ENCODE data around the gene NT5DC2. TPM values are rescaled to one million over a fixed set of nuclear protein-coding genes. Genes with fewer than 3 reads are reported as not detected.

NT5DC2 gene
- total RNA-seq, 1 experiment from 2014 or later = 229 TPM

DNA sequence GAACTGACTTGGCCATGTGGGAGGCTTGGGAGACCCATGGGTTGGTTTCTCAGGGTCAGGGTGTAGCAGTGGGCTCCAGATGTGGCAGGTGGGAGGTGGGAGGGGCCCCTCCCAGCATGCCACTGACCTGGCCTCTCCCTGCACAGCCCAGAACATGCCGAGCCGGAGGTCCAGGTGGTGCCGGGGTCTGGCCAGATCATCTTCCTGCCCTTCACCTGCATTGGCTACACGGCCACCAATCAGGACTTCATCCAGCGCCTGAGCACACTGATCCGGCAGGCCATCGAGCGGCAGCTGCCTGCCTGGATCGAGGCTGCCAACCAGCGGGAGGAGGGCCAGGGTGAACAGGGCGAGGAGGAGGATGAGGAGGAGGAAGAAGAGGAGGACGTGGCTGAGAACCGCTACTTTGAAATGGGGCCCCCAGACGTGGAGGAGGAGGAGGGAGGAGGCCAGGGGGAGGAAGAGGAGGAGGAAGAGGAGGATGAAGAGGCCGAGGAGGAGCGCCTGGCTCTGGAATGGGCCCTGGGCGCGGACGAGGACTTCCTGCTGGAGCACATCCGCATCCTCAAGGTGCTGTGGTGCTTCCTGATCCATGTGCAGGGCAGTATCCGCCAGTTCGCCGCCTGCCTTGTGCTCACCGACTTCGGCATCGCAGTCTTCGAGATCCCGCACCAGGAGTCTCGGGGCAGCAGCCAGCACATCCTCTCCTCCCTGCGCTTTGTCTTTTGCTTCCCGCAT, 46.4 kb downstream of the NT5DC2 start:
- H2AFZ ChIP-seq (ENCODE audit: low read length) = no peak overlapping the region
- H3K9me2 ChIP-seq (replicated peaks; ENCODE audit: low read length) = no peaks in the 10 kb centered on the region
- DNase-seq (no peak), ATAC-seq (no peak)
- no peak overlapping the region for H3K27ac ChIP-seq (ENCODE audit: low read length)
- no peak overlapping the region for H3K9ac ChIP-seq (ENCODE audit: low read length)
- peaks cover 18% of the 10 kb centered on the region for H3K36me3 ChIP-seq (ENCODE audit: low read depth, low read length)
- no peaks in the 10 kb centered on the region for H3F3A ChIP-seq (ENCODE audit: low read length, unreplicated experiment)
- H3K79me2 ChIP-seq (ENCODE audit: low read length) = no peaks in the 10 kb centered on the region
- TF ChIP-seq EZH2phosphoT487 (IDR thresholded peaks at IDR 0.05; ENCODE audit: borderline replicate concordance, low read length) (no peak), EZH2 (IDR thresholded peaks at IDR 0.05; ENCODE audit: low read length, unreplicated experiment) (no peak), CTCF (conservative IDR thresholded peaks at IDR 0.05; ENCODE audit: low read depth, low read length) (no peak)
- H4K20me1 ChIP-seq (ENCODE audit: low read length) = no peaks in the 10 kb centered on the region
- intact Hi-C loops (cut with micrococcal nuclease) = no loop called here
- ChIA-PET POLR2A (ENCODE audit: unreplicated experiment) (interaction anchor here (0.6 kb wide), 1 partner anchor 19 kb away, joined by 3 read pairs; no protein-coding TSS in a partner anchor), CTCF (no interaction called here)
- no peaks in the 10 kb centered on the region for H3K9me3 ChIP-seq (ENCODE audit: low read length)
- H3K27me3 ChIP-seq (ENCODE audit: low read length) = no peaks in the 10 kb centered on the region
- no peaks in the 10 kb centered on the region for H3K4me1 ChIP-seq (ENCODE audit: insufficient read depth, low read length)
- H3K4me3 ChIP-seq (ENCODE audit: low read length) = no peak overlapping the region
- no TSS peak for BruUV-seq (replicated peaks)
- no peak overlapping the region for H3K4me2 ChIP-seq (ENCODE audit: low read length)

DNA sequence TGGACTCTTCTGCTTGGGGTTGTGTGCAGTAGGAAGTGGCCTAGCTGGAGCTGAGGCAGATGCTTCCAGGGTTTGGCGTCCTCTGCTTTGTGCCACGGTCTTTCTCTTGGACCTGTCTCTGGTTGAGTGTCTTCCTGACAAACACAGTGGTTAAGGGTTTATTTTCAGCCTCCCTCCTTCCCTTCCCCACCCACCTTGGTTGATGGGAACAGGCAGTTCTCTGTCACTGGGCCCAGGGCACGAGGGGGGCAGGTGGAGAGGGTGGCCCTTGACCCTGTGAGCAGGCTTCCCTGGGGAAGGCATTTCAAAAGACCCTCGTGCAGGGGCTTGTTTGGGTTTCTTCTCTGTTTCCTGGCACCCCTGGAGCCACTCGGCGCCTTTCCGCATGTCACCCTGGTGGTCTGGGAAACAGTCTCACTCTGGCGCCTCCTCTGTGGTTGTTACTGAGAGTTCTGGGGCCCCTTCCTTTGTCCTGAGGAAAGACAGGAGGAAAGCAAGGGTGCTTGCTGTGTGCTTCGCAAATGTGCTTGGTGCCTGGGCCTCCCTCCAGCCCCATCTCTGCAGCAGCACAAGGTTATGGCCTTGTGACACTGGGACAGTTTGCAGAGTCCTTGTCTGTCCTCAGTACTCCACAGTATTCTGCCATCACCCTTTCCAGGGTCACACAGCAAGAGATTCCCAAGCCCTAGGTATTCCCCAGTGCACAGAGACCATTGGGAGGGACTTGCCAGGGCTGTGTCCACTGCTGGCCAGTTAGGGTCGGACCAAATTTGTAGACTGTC, 48.8 kb downstream of the NT5DC2 start:
- H3K9me2 ChIP-seq (replicated peaks; ENCODE audit: low read length) = no peaks in the 10 kb centered on the region
- H3K27ac ChIP-seq (ENCODE audit: low read length) = no peak overlapping the region
- no peak for TF ChIP-seq EZH2 (IDR thresholded peaks at IDR 0.05; ENCODE audit: low read length, unreplicated experiment)
- no peak for TF ChIP-seq EZH2phosphoT487 (IDR thresholded peaks at IDR 0.05; ENCODE audit: borderline replicate concordance, low read length)
- TF ChIP-seq CTCF (conservative IDR thresholded peaks at IDR 0.05; ENCODE audit: low read depth, low read length) = no peak
- DNase-seq (no peak), ATAC-seq (no peak)
- H3K79me2 ChIP-seq (ENCODE audit: low read length) = no peaks in the 10 kb centered on the region
- H3K27me3 ChIP-seq (ENCODE audit: low read length) = no peaks in the 10 kb centered on the region
- no peak overlapping the region for H3K4me2 ChIP-seq (ENCODE audit: low read length)
- intact Hi-C loops (cut with micrococcal nuclease) = no loop called here
- H4K20me1 ChIP-seq (ENCODE audit: low read length) = no peaks in the 10 kb centered on the region
- H2AFZ ChIP-seq (ENCODE audit: low read length) = no peak overlapping the region
- no peak overlapping the region for H3K9ac ChIP-seq (ENCODE audit: low read length)
- no peak overlapping the region for H3K4me3 ChIP-seq (ENCODE audit: low read length)
- ChIA-PET POLR2A (ENCODE audit: unreplicated experiment) (no interaction called here), CTCF (no interaction called here)
- H3K9me3 ChIP-seq (ENCODE audit: low read length) = no peaks in the 10 kb centered on the region
- H3K36me3 ChIP-seq (ENCODE audit: low read depth, low read length) = peaks cover 34% of the 10 kb centered on the region
- H3F3A ChIP-seq (ENCODE audit: low read length, unreplicated experiment) = no peaks in the 10 kb centered on the region
- no peaks in the 10 kb centered on the region for H3K4me1 ChIP-seq (ENCODE audit: insufficient read depth, low read length)
- BruUV-seq (replicated peaks) = no TSS peak

All from PC-3 (cell line).